ENCODE measurements around the gene ATG101. TPM values are rescaled to one million over a fixed set of nuclear protein-coding genes. Genes with fewer than 3 reads are reported as not detected.
A peak's percentile ranks its signal among the peaks of the same experiment; 100 is the strongest.

ATG101 gene
- polyA plus RNA-seq, 1 of the 3 experiments (the other 2 are of a cell fraction) = 160 TPM

- no peaks in the 10 kb centered on the region for H3F3A ChIP-seq (replicated peaks; ENCODE audit: insufficient read depth)
- no peak overlapping the region for H3K4me3 ChIP-seq (ENCODE audit: low read depth in 2 of 2, low read length in 1 of 2)
- H3K9ac ChIP-seq = no peak overlapping the region
- H3K9me2 ChIP-seq = no peaks in the 10 kb centered on the region
- peaks cover 0 to 27% of the 10 kb centered on the region in 2 experiments for H3K36me3 ChIP-seq (replicated peaks in 1 of 2; ENCODE audit: control insufficient read depth in 1 of 2, insufficient read depth in 2 of 2, low read length in 1 of 2)
- H3K4me2 ChIP-seq = no peak overlapping the region
- POLR2A ChIA-PET = interaction anchor here (0.8 to 2.3 kb wide), 4 partner anchors 9 to 55 kb away, joined by 3 to 7 read pairs (median 4); partner anchors contain the start of gene ATG101
- H3K4me1 ChIP-seq (ENCODE audit: control insufficient read depth in 1 of 2, insufficient read depth in 2 of 2, low read depth in 1 of 2, low read length in 1 of 2) = peaks cover 0 to 28% of the 10 kb centered on the region in 2 experiments; a peak in 1 of 4 replicates
- H4K20me1 ChIP-seq (ENCODE audit: insufficient read depth) = peaks cover 30% of the 10 kb centered on the region
- TF ChIP-seq RFX5 (IDR thresholded peaks at IDR 0.05; ENCODE audit: low read length) = no peak
- no peak for TF ChIP-seq MAX (IDR thresholded peaks at IDR 0.05; ENCODE audit: low read depth)
- no peak for TF ChIP-seq NFIC (IDR thresholded peaks at IDR 0.05; ENCODE audit: borderline replicate concordance)
- no peak for TF ChIP-seq MEF2A (IDR thresholded peaks at IDR 0.05; ENCODE audit: borderline replicate concordance, low read depth)
- no peak for TF ChIP-seq PBX3 (IDR thresholded peaks at IDR 0.05)
- TF ChIP-seq SIN3A (IDR thresholded peaks at IDR 0.05; ENCODE audit: borderline replicate concordance, low read depth, low read length) = no peak
- TF ChIP-seq TCF12 (IDR thresholded peaks at IDR 0.05) = no peak
- TF ChIP-seq GABPA (IDR thresholded peaks at IDR 0.05; ENCODE audit: low read depth) = no peak
- TF ChIP-seq CTCF (IDR thresholded peaks at IDR 0.05) = no peak
- DNase-seq = no peak
- no peak overlapping the region for H2AFZ ChIP-seq (ENCODE audit: low read depth)
- H3K27ac ChIP-seq (ENCODE audit: low read depth in 2 of 2, low read length in 1 of 2) = peak overlapping the region in 1 of 2 experiments; percentile 16; a peak in 1 of 4 replicates
- CTCF ChIA-PET = interaction anchor here (0.7 to 24.8 kb wide), 14 partner anchors 9 to 260 kb away, joined by 3 to 949 read pairs (median 3); partner anchors contain the start of genes ATG101 and TAMALIN
- 89% methylated on average over 9 of the region's 10 CpGs for WGBS (ENCODE audit: low lambda C conversion rate)
- peaks cover 17% of the 10 kb centered on the region; the same call in 1 of the 2 replicates for H3K79me2 ChIP-seq (ENCODE audit: insufficient read depth)
- H3K27me3 ChIP-seq (ENCODE audit: insufficient read depth) = no peaks in the 10 kb centered on the region
- H3K9me3 ChIP-seq = no peaks in the 10 kb centered on the region
Observed at GRCh38 chr12:52080403-52081251, 10.8 kb downstream of the ATG101 start.

GRCh38 chr12:52081263-52081733, 11.5 kb downstream of the ATG101 start:
- peaks cover 23% of the 10 kb centered on the region for H4K20me1 ChIP-seq (ENCODE audit: insufficient read depth)
- no peaks in the 10 kb centered on the region for H3K9me2 ChIP-seq
- no peak overlapping the region for H2AFZ ChIP-seq (ENCODE audit: low read depth)
- no peak overlapping the region; a peak in 1 of 4 replicates for H3K27ac ChIP-seq (ENCODE audit: low read depth in 2 of 2, low read length in 1 of 2)
- peak; percentile 57 for DNase-seq
- CTCF ChIA-PET = interaction anchor here (0.7 to 24.8 kb wide), 10 partner anchors 10 to 261 kb away, joined by 3 to 949 read pairs (median 4); partner anchors contain the start of genes ATG101 and TAMALIN
- no peaks in the 10 kb centered on the region for H3K27me3 ChIP-seq (ENCODE audit: insufficient read depth)
- H3F3A ChIP-seq (replicated peaks; ENCODE audit: insufficient read depth) = no peaks in the 10 kb centered on the region
- peaks cover 0 to 28% of the 10 kb centered on the region in 2 experiments; a peak in 1 of 4 replicates for H3K4me1 ChIP-seq (ENCODE audit: control insufficient read depth in 1 of 2, insufficient read depth in 2 of 2, low read depth in 1 of 2, low read length in 1 of 2)
- no peaks in the 10 kb centered on the region for H3K9me3 ChIP-seq
- peaks cover 0 to 25% of the 10 kb centered on the region in 2 experiments for H3K36me3 ChIP-seq (replicated peaks in 1 of 2; ENCODE audit: control insufficient read depth in 1 of 2, insufficient read depth in 2 of 2, low read length in 1 of 2)
- 75% methylated on average over 7 of the region's 9 CpGs for WGBS (ENCODE audit: low lambda C conversion rate)
- peaks cover 11% of the 10 kb centered on the region; the same call in 1 of the 2 replicates for H3K79me2 ChIP-seq (ENCODE audit: insufficient read depth)
- POLR2A ChIA-PET = interaction anchor here (0.8 to 2.3 kb wide), 4 partner anchors 10 to 56 kb away, joined by 3 to 7 read pairs (median 4); partner anchors contain the start of gene ATG101
- H3K9ac ChIP-seq = no peak overlapping the region
- no peak overlapping the region for H3K4me2 ChIP-seq
- no peak overlapping the region for H3K4me3 ChIP-seq (ENCODE audit: low read depth in 2 of 2, low read length in 1 of 2)
- no peak for TF ChIP-seq CHD2 (IDR thresholded peaks at IDR 0.05; ENCODE audit: low read length, partially characterized antibody)
- no peak for TF ChIP-seq TAF1 (IDR thresholded peaks at IDR 0.05; ENCODE audit: borderline replicate concordance, low read depth, low read length)
- no peak for TF ChIP-seq GATA2 (CRISPR knock-in tag; IDR thresholded peaks at IDR 0.05)
- no peak for TF ChIP-seq CTCF (IDR thresholded peaks at IDR 0.05)
- TF ChIP-seq RCOR1 (IDR thresholded peaks at IDR 0.05; ENCODE audit: low read length) = no peak
- no peak for TF ChIP-seq FOXM1 (IDR thresholded peaks at IDR 0.05; ENCODE audit: low read depth)
- no peak for TF ChIP-seq RXRA (IDR thresholded peaks at IDR 0.05; ENCODE audit: borderline replicate concordance, low read depth)
- no peak for TF ChIP-seq TEAD4 (IDR thresholded peaks at IDR 0.05; ENCODE audit: borderline replicate concordance, insufficient read depth)
- no peak for TF ChIP-seq MXI1 (IDR thresholded peaks at IDR 0.05; ENCODE audit: low read depth, low read length)
- no peak for TF ChIP-seq ZBTB33 (IDR thresholded peaks at IDR 0.05; ENCODE audit: borderline replicate concordance, low read depth)

Measured in SK-N-SH (cell line).